Measurements from ENCODE around the gene GABRB1.

DNA sequence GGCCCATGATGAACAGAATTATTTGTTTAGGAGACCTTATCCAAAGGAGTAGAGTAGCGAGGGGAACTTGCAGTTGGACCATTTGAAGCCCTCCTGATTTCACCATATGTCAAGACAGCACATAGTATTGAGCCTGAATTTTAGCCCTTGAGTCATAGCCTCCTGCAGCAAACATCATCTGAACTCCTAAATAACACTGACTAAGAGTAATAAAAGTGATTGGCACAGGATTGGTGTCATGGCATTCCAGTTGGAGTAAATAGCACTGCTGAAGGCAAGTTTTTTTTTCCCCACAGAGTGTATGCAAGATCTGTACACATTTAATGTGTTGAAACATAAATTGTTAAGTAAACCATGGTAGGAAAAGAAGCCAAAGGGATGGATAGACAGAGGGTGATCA lies 343.1 kb downstream of the GABRB1 start:
- TF ChIP-seq EZH2 (IDR thresholded peaks at IDR 0.05; ENCODE audit: insufficient read depth, poor library complexity, severe bottlenecking) (no peak), EZH2phosphoT487 (IDR thresholded peaks at IDR 0.05; ENCODE audit: insufficient read depth, low read depth) (no peak)
